K562 (cell line): ENCODE results near the gene CNRIP1. TPM values are rescaled to one million over a fixed set of nuclear protein-coding genes. Genes with fewer than 3 reads are reported as not detected.

Experiments
- CAMTA2 ChIP-seq: fragments of 250-450 bp; sonication (Bioruptor Pico); conservative IDR thresholded peaks from 2 replicates; pipeline ENCODE4 v1.5.1; 2022
- DIDO1 ChIP-seq: fragments of 450-650 bp; IDR thresholded peaks from 2 replicates; pipeline ENCODE4 v1.6.1; 2016; ENCODE audit warnings: low read depth, missing biosample characterization, missing genetic modification characterization
- HDAC1 ChIP-seq, 2 experiments: fragments of 450-650 bp; IDR thresholded peaks; 2 replicates each; pipeline ENCODE4 v1.6.1; 2016 to 2017; ENCODE audit warnings: inconsistent platforms in 1 of 2, mild to moderate bottlenecking in 1 of 2, moderate library complexity in 1 of 2
- IRF2 ChIP-seq: sonication (generic); formaldehyde crosslinking; IDR thresholded peaks from 2 replicates; pipeline ENCODE4 v1.8.1; 2022; ENCODE audit warnings: mild to moderate bottlenecking, missing genetic modification reagents
- NFE2 ChIP-seq: IDR thresholded peaks from 2 replicates; pipeline ENCODE4 v1.6.1; 2014; ENCODE audit warnings: antibody characterized with exemption, low read depth
- NR4A1 ChIP-seq, 2 experiments: fragments of 250-450 bp in 1 of 2; fragments of 450-650 bp in 1 of 2; sonication (Bioruptor Pico) in 1 of 2; IDR thresholded peaks; 2 replicates each; pipeline versions ENCODE4 v1.4.0 to v1.6.1; 2016 to 2020; ENCODE audit warnings: mild to moderate bottlenecking in 2 of 2, missing compliant biosample characterization in 1 of 2, missing genetic modification characterization in 1 of 2, moderate library complexity in 1 of 2
- PCBP2 ChIP-seq: fragments of 200-400 bp; formaldehyde crosslinking; IDR thresholded peaks from 2 replicates; pipeline ENCODE4 v1.6.1; 2018; ENCODE audit warnings: low read length, low read depth, mild to moderate bottlenecking, moderate library complexity; ENCODE audit not compliant: poor library complexity, severe bottlenecking
- PURB ChIP-seq: sonication (generic); formaldehyde crosslinking; IDR thresholded peaks from 2 replicates; pipeline ENCODE4 v1.9.0; 2021; ENCODE audit warnings: low read depth, mild to moderate bottlenecking, missing genetic modification reagents
- RBM22 ChIP-seq: fragments of 200-400 bp; formaldehyde crosslinking; IDR thresholded peaks from 2 replicates; pipeline ENCODE4 v1.6.1; 2018; ENCODE audit warnings: low read length, low read depth; ENCODE audit not compliant: poor library complexity, severe bottlenecking
- RFX1 ChIP-seq: fragments of 450-650 bp; IDR thresholded peaks from 2 replicates; pipeline ENCODE4 v1.6.1; 2016; ENCODE audit warnings: mild to moderate bottlenecking, moderate library complexity
- RFX5 ChIP-seq: IDR thresholded peaks from 2 replicates; pipeline ENCODE4 v1.6.1; 2011; ENCODE audit warnings: low read depth, mild to moderate bottlenecking, improper control_type of control experiment, low read length
- SMAD4 ChIP-seq: fragments of 250-450 bp; sonication (Bioruptor Pico); conservative IDR thresholded peaks from 2 replicates; pipeline ENCODE4 v1.8.0; 2021; ENCODE audit warnings: inconsistent platforms, mild to moderate bottlenecking, moderate library complexity
- SMARCA5 ChIP-seq: fragments of 450-650 bp; IDR thresholded peaks from 2 replicates; pipeline ENCODE4 v1.6.1; 2016
- TGIF2 ChIP-seq: sonication (generic); formaldehyde crosslinking; IDR thresholded peaks from 2 replicates; pipeline ENCODE4 v1.8.1; 2022; ENCODE audit warnings: mild to moderate bottlenecking, missing genetic modification reagents, moderate library complexity
- YBX1 ChIP-seq: fragments of 450-650 bp; IDR thresholded peaks from 2 replicates; pipeline ENCODE4 v1.7.1; 2016; ENCODE audit warnings: mild to moderate bottlenecking
- ZC3H4 ChIP-seq: sonication (generic); formaldehyde crosslinking; IDR thresholded peaks from 2 replicates; pipeline ENCODE4 v1.9.0; 2021; ENCODE audit warnings: missing genetic modification reagents, borderline replicate concordance
- ZNF124 ChIP-seq: sonication (generic); formaldehyde crosslinking; IDR thresholded peaks from 2 replicates; pipeline ENCODE4 v1.8.1; 2022; ENCODE audit warnings: missing genetic modification reagents
- ZNF766 ChIP-seq: fragments of 200-800 bp; sonication (Bioruptor generic); conservative IDR thresholded peaks from 2 replicates; pipeline ENCODE4 v1.6.1; 2016; ENCODE audit warnings: missing genetic modification characterization, missing compliant biosample characterization
- polyA plus RNA-seq, 8 experiments: library from polyadenylated mRNA; depleted of rRNA in 4 of 8; stranded (reverse) in 5 of 8; unstranded in 3 of 8; fragments of >200 nt; fragmentation: Nextera tagmentation in 2 of 8; fragmentation: Illumina TruSeq in 1 of 8; extraction: Ambion mirVana in 2 of 8; extraction: Trizol in 1 of 8; gene quantifications; 2 replicates each; pipeline versions ENCODE4 v1.2.1 to v1.2.3, GENCODE V29; 2011 to 2014; ENCODE audit warnings: inconsistent platforms in 1 of 8, missing spikeins in 1 of 8
- total RNA-seq, 7 experiments: library from RNA; depleted of rRNA in 6 of 7; stranded (reverse); fragments of >200 nt in 6 of 7; fragmentation: Illumina TruSeq in 2 of 7; extraction: Trizol in 2 of 7; gene quantifications; 2 replicates each; pipeline versions ENCODE4 v1.2.1 to v1.2.3, GENCODE V29; 2011 to 2021; ENCODE audit warnings: low replicate concordance in 1 of 7
- TF ChIP-seq, protein P1 (sequence below): sonication (generic); formaldehyde crosslinking; IDR thresholded peaks from 2 replicates; pipeline ENCODE4 v1.8.0; 2023; ENCODE audit warnings: mild to moderate bottlenecking, missing genetic modification reagents
- TF ChIP-seq, protein P2 (sequence below): IDR thresholded peaks from 2 replicates; pipeline ENCODE4 v1.6.1; 2011; ENCODE audit not compliant: insufficient read length; ENCODE audit errors: extremely low read depth
- TF ChIP-seq, protein P3 (sequence below): IDR thresholded peaks from 3 replicates; pipeline ENCODE4 v1.6.1; 2011; ENCODE audit warnings: borderline replicate concordance, mild to moderate bottlenecking; ENCODE audit not compliant: insufficient read length, insufficient read depth
- TF ChIP-seq, protein P4 (sequence below): fragments of 450-650 bp; formaldehyde crosslinking; IDR thresholded peaks from 2 replicates; pipeline ENCODE4 v1.4.0; 2022; ENCODE audit warnings: mild to moderate bottlenecking, moderate library complexity

CNRIP1 gene
- total and polyA plus RNA-seq, 9 of the 15 experiments (the other 6 are each of a cell fraction or from before 2014, with no cell fraction given), result 0.59 to 2.1 (median 1.5) TPM

DNA sequence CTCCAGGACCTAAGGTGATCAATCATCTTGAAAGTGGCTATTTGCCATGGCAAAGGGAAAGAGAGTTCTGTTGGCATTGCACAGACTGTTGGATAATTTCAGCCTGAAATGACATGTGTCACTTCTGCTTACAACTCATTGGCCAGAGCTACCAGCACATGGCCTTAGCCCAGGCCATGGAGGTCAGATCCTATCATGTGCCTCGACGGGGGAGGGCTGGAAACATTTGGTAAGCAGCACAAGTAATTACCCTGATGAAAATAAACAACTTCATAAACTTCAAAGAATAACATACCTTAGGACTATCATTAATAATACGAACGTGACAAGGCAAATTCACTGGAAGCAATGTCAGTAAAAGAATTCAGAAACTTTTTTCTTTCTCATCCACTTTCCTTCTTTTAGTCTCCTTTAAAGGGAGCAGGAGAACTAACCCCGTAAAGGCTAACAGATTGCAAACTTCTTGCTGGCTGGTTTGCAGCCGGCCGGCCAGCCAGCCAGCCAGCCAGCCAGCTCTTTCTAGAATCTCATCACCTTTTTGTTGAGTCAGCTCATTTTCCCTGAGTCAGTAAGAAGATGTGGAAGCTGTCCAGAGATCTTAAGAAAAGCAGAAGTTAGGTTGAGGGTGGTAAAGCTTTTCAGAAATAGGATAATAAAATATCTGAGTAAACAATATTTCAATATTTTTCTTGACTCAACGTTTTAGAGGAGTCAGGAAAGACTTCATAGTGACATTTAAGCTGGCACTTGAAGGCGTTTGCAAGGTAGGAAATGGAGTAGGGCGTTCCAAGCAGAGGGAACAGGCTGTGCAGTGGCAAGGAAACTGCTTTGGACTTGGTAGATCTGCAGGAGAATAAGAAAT is 31.9 kb downstream of the CNRIP1 start (continued):
- TF ChIP-seq SMAD4 (CRISPR knock-in tag) (peak; percentile 65), ZNF124 (no peak), PURB (CRISPR knock-in tag) (no peak), IRF2 (no peak), TGIF2 (CRISPR knock-in tag) (no peak), SMARCA5 (no peak), CAMTA2 (no peak), DIDO1 (no peak), RBM22 (no peak), ZNF766 (CRISPR knock-in tag) (peak; percentile 44), NFE2 (peak; percentile 77), RFX5 (no peak), NR4A1 (CRISPR knock-in tag; IDR thresholded peaks at IDR 0.05) (no peak), NR4A1 (tag; IDR thresholded peaks at IDR 0.05) (0 out of 2 replicates have a peak, but pooled peaks have one; percentile 52), HDAC1 (IDR thresholded peaks at IDR 0.05) (no peak), PCBP2 (no peak), ZC3H4 (no peak), YBX1 (no peak), RFX1 (no peak)
- TF ChIP-seq, protein P1, sequence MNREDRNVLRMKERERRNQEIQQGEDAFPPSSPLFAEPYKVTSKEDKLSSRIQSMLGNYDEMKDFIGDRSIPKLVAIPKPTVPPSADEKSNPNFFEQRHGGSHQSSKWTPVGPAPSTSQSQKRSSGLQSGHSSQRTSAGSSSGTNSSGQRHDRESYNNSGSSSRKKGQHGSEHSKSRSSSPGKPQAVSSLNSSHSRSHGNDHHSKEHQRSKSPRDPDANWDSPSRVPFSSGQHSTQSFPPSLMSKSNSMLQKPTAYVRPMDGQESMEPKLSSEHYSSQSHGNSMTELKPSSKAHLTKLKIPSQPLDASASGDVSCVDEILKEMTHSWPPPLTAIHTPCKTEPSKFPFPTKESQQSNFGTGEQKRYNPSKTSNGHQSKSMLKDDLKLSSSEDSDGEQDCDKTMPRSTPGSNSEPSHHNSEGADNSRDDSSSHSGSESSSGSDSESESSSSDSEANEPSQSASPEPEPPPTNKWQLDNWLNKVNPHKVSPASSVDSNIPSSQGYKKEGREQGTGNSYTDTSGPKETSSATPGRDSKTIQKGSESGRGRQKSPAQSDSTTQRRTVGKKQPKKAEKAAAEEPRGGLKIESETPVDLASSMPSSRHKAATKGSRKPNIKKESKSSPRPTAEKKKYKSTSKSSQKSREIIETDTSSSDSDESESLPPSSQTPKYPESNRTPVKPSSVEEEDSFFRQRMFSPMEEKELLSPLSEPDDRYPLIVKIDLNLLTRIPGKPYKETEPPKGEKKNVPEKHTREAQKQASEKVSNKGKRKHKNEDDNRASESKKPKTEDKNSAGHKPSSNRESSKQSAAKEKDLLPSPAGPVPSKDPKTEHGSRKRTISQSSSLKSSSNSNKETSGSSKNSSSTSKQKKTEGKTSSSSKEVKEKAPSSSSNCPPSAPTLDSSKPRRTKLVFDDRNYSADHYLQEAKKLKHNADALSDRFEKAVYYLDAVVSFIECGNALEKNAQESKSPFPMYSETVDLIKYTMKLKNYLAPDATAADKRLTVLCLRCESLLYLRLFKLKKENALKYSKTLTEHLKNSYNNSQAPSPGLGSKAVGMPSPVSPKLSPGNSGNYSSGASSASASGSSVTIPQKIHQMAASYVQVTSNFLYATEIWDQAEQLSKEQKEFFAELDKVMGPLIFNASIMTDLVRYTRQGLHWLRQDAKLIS (CRISPR knock-in tag), result no peak
- TF ChIP-seq, protein P2, sequence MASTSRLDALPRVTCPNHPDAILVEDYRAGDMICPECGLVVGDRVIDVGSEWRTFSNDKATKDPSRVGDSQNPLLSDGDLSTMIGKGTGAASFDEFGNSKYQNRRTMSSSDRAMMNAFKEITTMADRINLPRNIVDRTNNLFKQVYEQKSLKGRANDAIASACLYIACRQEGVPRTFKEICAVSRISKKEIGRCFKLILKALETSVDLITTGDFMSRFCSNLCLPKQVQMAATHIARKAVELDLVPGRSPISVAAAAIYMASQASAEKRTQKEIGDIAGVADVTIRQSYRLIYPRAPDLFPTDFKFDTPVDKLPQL, result no peak
- TF ChIP-seq, protein P3, sequence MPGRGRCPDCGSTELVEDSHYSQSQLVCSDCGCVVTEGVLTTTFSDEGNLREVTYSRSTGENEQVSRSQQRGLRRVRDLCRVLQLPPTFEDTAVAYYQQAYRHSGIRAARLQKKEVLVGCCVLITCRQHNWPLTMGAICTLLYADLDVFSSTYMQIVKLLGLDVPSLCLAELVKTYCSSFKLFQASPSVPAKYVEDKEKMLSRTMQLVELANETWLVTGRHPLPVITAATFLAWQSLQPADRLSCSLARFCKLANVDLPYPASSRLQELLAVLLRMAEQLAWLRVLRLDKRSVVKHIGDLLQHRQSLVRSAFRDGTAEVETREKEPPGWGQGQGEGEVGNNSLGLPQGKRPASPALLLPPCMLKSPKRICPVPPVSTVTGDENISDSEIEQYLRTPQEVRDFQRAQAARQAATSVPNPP, result no peak
- TF ChIP-seq, protein P4, sequence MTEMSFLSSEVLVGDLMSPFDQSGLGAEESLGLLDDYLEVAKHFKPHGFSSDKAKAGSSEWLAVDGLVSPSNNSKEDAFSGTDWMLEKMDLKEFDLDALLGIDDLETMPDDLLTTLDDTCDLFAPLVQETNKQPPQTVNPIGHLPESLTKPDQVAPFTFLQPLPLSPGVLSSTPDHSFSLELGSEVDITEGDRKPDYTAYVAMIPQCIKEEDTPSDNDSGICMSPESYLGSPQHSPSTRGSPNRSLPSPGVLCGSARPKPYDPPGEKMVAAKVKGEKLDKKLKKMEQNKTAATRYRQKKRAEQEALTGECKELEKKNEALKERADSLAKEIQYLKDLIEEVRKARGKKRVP (CRISPR knock-in tag), result no peak
